WERI-Rb-1 (cell line): ENCODE results near the gene YARS2.
"Not testable (repeated sequence)": the region's sequence is repeated elsewhere in the genome, so short reads cannot be mapped to it uniquely, and the experiment has no call there.

Experiments used
- DNase-seq: peaks from one replicate; pipeline ENCODE4 v3.0.0-alpha.2; 2020
- H3K27ac ChIP-seq: fragments of 250-450 bp; sonication (Bioruptor Pico); 2 replicates; pipeline ENCODE4 v1.5.1; 2020; ENCODE audit warnings: mild to moderate bottlenecking, moderate library complexity
- H3K27me3 ChIP-seq: fragments of 250-450 bp; sonication (Bioruptor Pico); 2 replicates; pipeline ENCODE4 v1.5.1; 2021; ENCODE audit warnings: mild to moderate bottlenecking, low read depth, moderate library complexity; ENCODE audit not compliant: insufficient read depth, severe bottlenecking
- H3K36me3 ChIP-seq: fragments of 250-450 bp; sonication (Bioruptor Pico); 2 replicates; pipeline ENCODE4 v1.5.1; 2020; ENCODE audit warnings: mild to moderate bottlenecking, moderate library complexity
- H3K4me3 ChIP-seq: 2 replicates; pipeline ENCODE4 v1.5.1; 2011; ENCODE audit warnings: low read depth, mild to moderate bottlenecking, control low read depth, low read length
- H3K9me3 ChIP-seq: fragments of 250-450 bp; sonication (Bioruptor Pico); 2 replicates; pipeline ENCODE4 v1.5.1; 2021; ENCODE audit warnings: mild to moderate bottlenecking, moderate library complexity; ENCODE audit not compliant: severe bottlenecking
- CTCF ChIP-seq: IDR thresholded peaks from 2 replicates; pipeline ENCODE4 v1.5.1; 2011; ENCODE audit warnings: low read depth, mild to moderate bottlenecking, control low read depth, inconsistent platforms, low read length

The YARS2 gene

GRCh38 chr12:32727237-32727636, 28.5 kb downstream of the YARS2 start:
- Histone ChIP-seq H3K27ac (no peak overlapping the region), H3K4me3 (no peak overlapping the region), H3K36me3 (peaks cover 55% of the 10 kb centered on the region), H3K9me3 (no peaks in the 10 kb centered on the region), H3K27me3 (no peaks in the 10 kb centered on the region)
- TF ChIP-seq CTCF, result no peak
- no peak for DNase-seq

- Histone ChIP-seq H3K9me3 (no peaks in the 10 kb centered on the region), H3K4me3 (no peak overlapping the region), H3K36me3 (peaks cover 54% of the 10 kb centered on the region), H3K27me3 (no peaks in the 10 kb centered on the region), H3K27ac (no peak overlapping the region)
- DNase-seq, result no peak
- no peak for TF ChIP-seq CTCF
These were observed 29.4 kb downstream of the YARS2 start for GRCh38 chr12:32726286-32726685.

GRCh38 chr12:32725308-32725707, 30.4 kb downstream of the YARS2 start:
- DNase-seq, H3K4me3 ChIP-seq: not testable (repeated sequence)
- peaks cover 53% of the 10 kb centered on the region for H3K36me3 ChIP-seq

GRCh38 chr12:32718926-32719325, 36.8 kb downstream of the YARS2 start:
- Histone ChIP-seq H3K9me3 (no peaks in the 10 kb centered on the region), H3K27me3 (no peaks in the 10 kb centered on the region), H3K27ac (no peak overlapping the region), H3K36me3 (peaks cover 33% of the 10 kb centered on the region), H3K4me3 (no peak overlapping the region)
- no peak for TF ChIP-seq CTCF
- DNase-seq, result no peak

More at GRCh38 chr12:32725308-32725707, 30.4 kb downstream of the YARS2 start:
- not testable (repeated sequence) for H3K9me3 ChIP-seq, H3K27me3 ChIP-seq, H3K27ac ChIP-seq

GRCh38 chr12:32714772-32715171, 40.9 kb downstream of the YARS2 start:
- H3K36me3 ChIP-seq, result peaks cover 30% of the 10 kb centered on the region

GRCh38 chr12:32708926-32709325, 46.8 kb downstream of the YARS2 start:
- Histone ChIP-seq H3K4me3 (no peak overlapping the region), H3K9me3 (no peaks in the 10 kb centered on the region), H3K27me3 (no peaks in the 10 kb centered on the region), H3K36me3 (peaks cover 28% of the 10 kb centered on the region), H3K27ac (no peak overlapping the region)
- TF ChIP-seq CTCF, result no peak
- DNase-seq, result no peak

More at GRCh38 chr12:32714772-32715171, 40.9 kb downstream of the YARS2 start:
- Histone ChIP-seq H3K4me3 (no peak overlapping the region), H3K27ac (no peak overlapping the region), H3K9me3 (no peaks in the 10 kb centered on the region), H3K27me3 (no peaks in the 10 kb centered on the region)
- TF ChIP-seq CTCF, result no peak
- DNase-seq, result no peak
